Neural cell (in vitro differentiated cells): ENCODE results near the gene SPAG7.

Experiments
- CTCF ChIP-seq: fragments of 450-650 bp; IDR thresholded peaks from 2 replicates; pipeline ENCODE4 v1.5.1; 2014; ENCODE audit warnings: antibody characterized with exemption, mild to moderate bottlenecking, moderate library complexity; ENCODE audit not compliant: poor library complexity, severe bottlenecking
- EP300 ChIP-seq: fragments of 450-650 bp; conservative IDR thresholded peaks from 2 replicates; pipeline ENCODE4 v1.6.1; 2014; ENCODE audit warnings: antibody characterized with exemption, mild to moderate bottlenecking, moderate library complexity; ENCODE audit not compliant: poor library complexity, severe bottlenecking
- EZH2 ChIP-seq: fragments of 200-600, 300-800 bp; shearing (Covaris generic), sonication (generic); IDR thresholded peaks from 2 replicates; pipeline ENCODE4 v1.6.1; 2014; ENCODE audit warnings: antibody characterized with exemption, low read length, borderline replicate concordance, mild to moderate bottlenecking; ENCODE audit not compliant: insufficient read depth, poor library complexity, severe bottlenecking
- MXI1 ChIP-seq: fragments of 450-650 bp; conservative IDR thresholded peaks from 2 replicates; pipeline ENCODE4 v1.6.1; 2014; ENCODE audit warnings: antibody characterized with exemption, mild to moderate bottlenecking; ENCODE audit not compliant: poor library complexity, severe bottlenecking
- REST ChIP-seq: IDR thresholded peaks from 2 replicates; pipeline ENCODE4 v1.6.1; 2012; ENCODE audit warnings: borderline replicate concordance

GRCh38 chr17:4937553-4937952, 30.1 kb downstream of the SPAG7 start:
- no peak for TF ChIP-seq REST
- no peak for TF ChIP-seq MXI1
- no peak for TF ChIP-seq CTCF
- TF ChIP-seq EP300, result no peak
- TF ChIP-seq EZH2, result no peak
